SK-N-SH (cell line): ENCODE measurements around the gene CST6. TPM values are rescaled to one million over a fixed set of nuclear protein-coding genes. Genes with fewer than 3 reads are reported as not detected.

Experiments
- CTCF ChIA-PET: fragments of 300-600, 350-600 bp; formaldehyde crosslinking; extraction: SDS; loops from one replicate; lab custom pipeline; 2021; lab: Yijun Ruan, JAX
- POLR2A ChIA-PET: fragments of 350-600 bp; sonication (Branson Sonifier 250); formaldehyde crosslinking; extraction: SDS; loops from one replicate; lab custom pipeline; 2020; ENCODE audit warnings: antibody characterized with exemption, inconsistent platforms; lab: Yijun Ruan, JAX
- DNase-seq: peaks from one replicate; pipeline ENCODE4 v3.0.0; 2012
- H2AFZ ChIP-seq: fragments of 200-600 bp; sonication (generic); 2 replicates; pipeline ENCODE4 v1.8.1; 2016; ENCODE audit warnings: antibody characterized with exemption, mild to moderate bottlenecking, low read depth
- H3F3A ChIP-seq: fragments of 200-600 bp; sonication (generic); replicated peaks from 2 replicates; pipeline ENCODE3; 2016; ENCODE audit warnings: antibody characterized with exemption, mild to moderate bottlenecking; ENCODE audit not compliant: insufficient read depth
- H3K27ac ChIP-seq, 2 experiments: fragments of 200-500 bp in 1 of 2; fragments of 200-600 bp in 1 of 2; sonication (Bioruptor generic) in 1 of 2; sonication (generic), shearing (Covaris generic) in 1 of 2; 2 replicates each; pipeline versions ENCODE4 v1.5.1 to v1.6.1; 2014 to 2016; ENCODE audit warnings: low read depth in 2 of 2, inconsistent platforms in 1 of 2, low read length in 1 of 2, mild to moderate bottlenecking in 1 of 2, mixed read lengths in 1 of 2
- H3K27me3 ChIP-seq: fragments of 200-600 bp; sonication (generic), shearing (Covaris generic); 2 replicates; pipeline ENCODE4 v1.6.1; 2016; ENCODE audit warnings: mixed run types; ENCODE audit not compliant: insufficient read depth
- H3K36me3 ChIP-seq, 2 experiments: fragments of 200-500 bp in 1 of 2; fragments of 200-600 bp in 1 of 2; sonication (Bioruptor generic) in 1 of 2; sonication (generic) in 1 of 2; replicated peaks in 1 of 2; 2 replicates each; pipeline versions ENCODE3 to v1.5.1; 2014 to 2016; ENCODE audit warnings: low read length in 1 of 2, mild to moderate bottlenecking in 1 of 2; ENCODE audit not compliant: insufficient read depth in 2 of 2, control insufficient read depth in 1 of 2
- H3K4me1 ChIP-seq, 2 experiments: fragments of 200-500 bp in 1 of 2; fragments of 200-600 bp in 1 of 2; sonication (Bioruptor generic) in 1 of 2; sonication (generic), shearing (Covaris generic) in 1 of 2; 2 replicates each; pipeline versions ENCODE4 v1.5.1 to v1.6.1; 2014 to 2016; ENCODE audit warnings: low read depth in 1 of 2, low read length in 1 of 2, mixed run types in 1 of 2; ENCODE audit not compliant: insufficient read depth in 2 of 2, control insufficient read depth in 1 of 2
- H3K4me2 ChIP-seq: fragments of 200-600 bp; sonication (generic), shearing (Covaris generic); 2 replicates; pipeline ENCODE4 v1.6.1; 2017; ENCODE audit warnings: mixed run types
- H3K4me3 ChIP-seq, 2 experiments: fragments of 200-500 bp in 1 of 2; fragments of 200-600 bp in 1 of 2; sonication (Bioruptor generic) in 1 of 2; sonication (generic), shearing (Covaris generic) in 1 of 2; 2 replicates each; pipeline versions ENCODE4 v1.5.1 to v1.8.1; 2014 to 2016; ENCODE audit warnings: low read depth in 2 of 2, inconsistent platforms in 1 of 2, low read length in 1 of 2, mild to moderate bottlenecking in 1 of 2, mixed read lengths in 1 of 2, moderate library complexity in 1 of 2
- H3K79me2 ChIP-seq: fragments of 200-600 bp; sonication (generic); 2 replicates; pipeline ENCODE4 v1.8.1; 2017; ENCODE audit warnings: mild to moderate bottlenecking; ENCODE audit not compliant: insufficient read depth
- H3K9ac ChIP-seq: fragments of 200-600 bp; sonication (generic); 2 replicates; pipeline ENCODE4 v1.6.1; 2017; ENCODE audit warnings: mixed run types
- H3K9me2 ChIP-seq: fragments of 200-600 bp; sonication (generic); 2 replicates; pipeline ENCODE4 v1.6.1; 2017; ENCODE audit warnings: mixed run types
- H3K9me3 ChIP-seq: fragments of 200-600 bp; sonication (generic); 2 replicates; pipeline ENCODE4 v1.6.1; 2017; ENCODE audit warnings: mixed run types, mild to moderate bottlenecking, moderate library complexity
- H4K20me1 ChIP-seq: fragments of 200-600 bp; sonication (generic); 2 replicates; pipeline ENCODE4 v1.6.1; 2017; ENCODE audit warnings: mild to moderate bottlenecking, mixed run types; ENCODE audit not compliant: insufficient read depth
- CHD2 ChIP-seq: fragments of 150-350 bp; IDR thresholded peaks from 2 replicates; pipeline ENCODE4 v1.6.1; 2018; ENCODE audit warnings: low read length; ENCODE audit not compliant: partially characterized antibody
- CTCF ChIP-seq: fragments of 200-600 bp; sonication (generic); IDR thresholded peaks from 2 replicates; pipeline ENCODE4 v1.6.1; 2017; ENCODE audit warnings: antibody characterized with exemption, mild to moderate bottlenecking, moderate library complexity
- FOSL2 ChIP-seq: IDR thresholded peaks from 2 replicates; pipeline ENCODE4 v1.4.0; 2012; ENCODE audit warnings: low read depth, mild to moderate bottlenecking, moderate library complexity, borderline replicate concordance
- FOXJ3 ChIP-seq: sonication (generic); formaldehyde crosslinking; IDR thresholded peaks from 2 replicates; pipeline ENCODE4 v1.5.1; 2020; ENCODE audit warnings: mild to moderate bottlenecking, missing genetic modification reagents
- MAX ChIP-seq: IDR thresholded peaks from 2 replicates; pipeline ENCODE4 v1.4.0; 2012; ENCODE audit warnings: low read depth
- MEF2A ChIP-seq: IDR thresholded peaks from 2 replicates; pipeline ENCODE4 v1.4.0; 2012; ENCODE audit warnings: low read depth, borderline replicate concordance
- MXI1 ChIP-seq: IDR thresholded peaks from 2 replicates; pipeline ENCODE4 v1.6.1; 2012; ENCODE audit warnings: mild to moderate bottlenecking, low read depth, low read length, improper control_type of control experiment
- NFIC ChIP-seq: IDR thresholded peaks from 2 replicates; pipeline ENCODE4 v1.4.0; 2012; ENCODE audit warnings: borderline replicate concordance
- POLR2AphosphoS5 ChIP-seq: IDR thresholded peaks from 2 replicates; pipeline ENCODE4 v1.6.1; 2012; ENCODE audit warnings: low read depth, low read length
- RAD21 ChIP-seq: IDR thresholded peaks from 2 replicates; pipeline ENCODE4 v1.6.1; 2012; ENCODE audit warnings: mild to moderate bottlenecking, low read length
- RFX5 ChIP-seq: IDR thresholded peaks from 2 replicates; pipeline ENCODE4 v1.6.1; 2012; ENCODE audit warnings: mild to moderate bottlenecking, improper control_type of control experiment, low read length
- RXRA ChIP-seq: IDR thresholded peaks from 2 replicates; pipeline ENCODE4 v1.4.0; 2012; ENCODE audit warnings: low read depth, mild to moderate bottlenecking, borderline replicate concordance
- SIN3A ChIP-seq: IDR thresholded peaks from 2 replicates; pipeline ENCODE4 v1.6.1; 2012; ENCODE audit warnings: low read depth, mild to moderate bottlenecking, low read length, moderate library complexity, borderline replicate concordance
- TAF1 ChIP-seq: IDR thresholded peaks from 2 replicates; pipeline ENCODE4 v1.6.1; 2012; ENCODE audit warnings: low read depth, mild to moderate bottlenecking, low read length, moderate library complexity, borderline replicate concordance
- TCF12 ChIP-seq: IDR thresholded peaks from 2 replicates; pipeline ENCODE4 v1.4.0; 2012
- ZBTB33 ChIP-seq: IDR thresholded peaks from 2 replicates; pipeline ENCODE4 v1.4.0; 2012; ENCODE audit warnings: low read depth, borderline replicate concordance
- WGBS: methylation state at CpG from one replicate; pipeline ENCODE4 v1.1.6; 2017; ENCODE audit warnings: low lambda C conversion rate; 5-methylcytosine and 5-hydroxymethylcytosine counted together
- polyA plus RNA-seq, 3 experiments: library from polyadenylated mRNA; depleted of rRNA; stranded (reverse); fragments of >200 nt; gene quantifications; 2 replicates each; pipeline ENCODE4 v1.2.3, GENCODE V29; 2012
- TF ChIP-seq, protein P1 (sequence below): fragments of 150-350 bp; IDR thresholded peaks from 2 replicates; pipeline ENCODE4 v1.6.1; 2017; ENCODE audit warnings: antibody characterized with exemption, low read length, low read depth, borderline replicate concordance
- TF ChIP-seq, protein P2 (sequence below): fragments of 150-350 bp; IDR thresholded peaks from 2 replicates; pipeline ENCODE4 v1.6.1; 2016; ENCODE audit warnings: mild to moderate bottlenecking, low read depth, low read length

CST6 gene
- polyA plus RNA-seq, 1 of the 3 experiments (the other 2 are of a cell fraction) = 0.90 TPM

- Histone ChIP-seq H3F3A (no peaks in the 10 kb centered on the region), H3K9ac (no peak overlapping the region), H3K4me1 (no peaks in the 10 kb centered on the region), H3K9me2 (no peaks in the 10 kb centered on the region), H3K27me3 (no peaks in the 10 kb centered on the region), H3K4me3 (no peak overlapping the region), H3K9me3 (no peaks in the 10 kb centered on the region), H2AFZ (no peak overlapping the region), H3K36me3 (no peaks in the 10 kb centered on the region), H3K79me2 (no peaks in the 10 kb centered on the region), H4K20me1 (no peaks in the 10 kb centered on the region), H3K4me2 (no peak overlapping the region), H3K27ac (no peak overlapping the region)
- ChIA-PET POLR2A (no interaction called here), CTCF (interaction anchor here (0.8 to 8.8 kb wide), 6 partner anchors 9 to 324 kb away, joined by 3 to 55 read pairs (median 4); partner anchors contain the start of gene CATSPER1)
- TF ChIP-seq, protein P1, sequence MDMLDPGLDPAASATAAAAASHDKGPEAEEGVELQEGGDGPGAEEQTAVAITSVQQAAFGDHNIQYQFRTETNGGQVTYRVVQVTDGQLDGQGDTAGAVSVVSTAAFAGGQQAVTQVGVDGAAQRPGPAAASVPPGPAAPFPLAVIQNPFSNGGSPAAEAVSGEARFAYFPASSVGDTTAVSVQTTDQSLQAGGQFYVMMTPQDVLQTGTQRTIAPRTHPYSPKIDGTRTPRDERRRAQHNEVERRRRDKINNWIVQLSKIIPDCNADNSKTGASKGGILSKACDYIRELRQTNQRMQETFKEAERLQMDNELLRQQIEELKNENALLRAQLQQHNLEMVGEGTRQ = no peak
- TF ChIP-seq TCF12 = no peak
- TF ChIP-seq, protein P2, sequence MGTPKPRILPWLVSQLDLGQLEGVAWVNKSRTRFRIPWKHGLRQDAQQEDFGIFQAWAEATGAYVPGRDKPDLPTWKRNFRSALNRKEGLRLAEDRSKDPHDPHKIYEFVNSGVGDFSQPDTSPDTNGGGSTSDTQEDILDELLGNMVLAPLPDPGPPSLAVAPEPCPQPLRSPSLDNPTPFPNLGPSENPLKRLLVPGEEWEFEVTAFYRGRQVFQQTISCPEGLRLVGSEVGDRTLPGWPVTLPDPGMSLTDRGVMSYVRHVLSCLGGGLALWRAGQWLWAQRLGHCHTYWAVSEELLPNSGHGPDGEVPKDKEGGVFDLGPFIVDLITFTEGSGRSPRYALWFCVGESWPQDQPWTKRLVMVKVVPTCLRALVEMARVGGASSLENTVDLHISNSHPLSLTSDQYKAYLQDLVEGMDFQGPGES = no peak
- no peak for TF ChIP-seq RXRA
- TF ChIP-seq RAD21 = no peak
- TF ChIP-seq NFIC = no peak
- no peak for TF ChIP-seq MXI1
- no peak for TF ChIP-seq SIN3A
- no peak for TF ChIP-seq RFX5
- no peak for TF ChIP-seq ZBTB33
- no peak for TF ChIP-seq POLR2AphosphoS5
- TF ChIP-seq CTCF = no peak
- TF ChIP-seq MEF2A = no peak
- no peak for TF ChIP-seq FOXJ3 (CRISPR knock-in tag)
- no peak for TF ChIP-seq CHD2
- TF ChIP-seq TAF1 = no peak
- TF ChIP-seq FOSL2 = no peak
- no peak for TF ChIP-seq MAX
- DNase-seq = no peak
- WGBS = 28% methylated on average over 7 of the region's 9 CpGs
Measured at GRCh38 chr11:66035653-66036333, 24.0 kb downstream of the CST6 start.
